Measurements from ENCODE around the gene MAPKAP1.

Gene MAPKAP1

GRCh38 chr9:125487842-125488241 is 219.2 kb downstream of the MAPKAP1 start:
- no peak for DNase-seq
- in situ Hi-C loops (cut with HindIII; ENCODE audit: low pct_ligation_motif_present, low pct_unique_long_range_greater_than_20kb, low sequenced_read_pairs), result no loop called here

- DNase-seq, result no peak
- in situ Hi-C loops (cut with HindIII; ENCODE audit: low pct_ligation_motif_present, low pct_unique_long_range_greater_than_20kb, low sequenced_read_pairs), result no loop called here
These were observed 220.4 kb downstream of the MAPKAP1 start for GRCh38 chr9:125486576-125486975.

GRCh38 chr9:125486152-125486508 is 220.9 kb downstream of the MAPKAP1 start:
- in situ Hi-C loops (cut with HindIII; ENCODE audit: low pct_ligation_motif_present, low pct_unique_long_range_greater_than_20kb, low sequenced_read_pairs), result no loop called here
- no peak for DNase-seq

DNA sequence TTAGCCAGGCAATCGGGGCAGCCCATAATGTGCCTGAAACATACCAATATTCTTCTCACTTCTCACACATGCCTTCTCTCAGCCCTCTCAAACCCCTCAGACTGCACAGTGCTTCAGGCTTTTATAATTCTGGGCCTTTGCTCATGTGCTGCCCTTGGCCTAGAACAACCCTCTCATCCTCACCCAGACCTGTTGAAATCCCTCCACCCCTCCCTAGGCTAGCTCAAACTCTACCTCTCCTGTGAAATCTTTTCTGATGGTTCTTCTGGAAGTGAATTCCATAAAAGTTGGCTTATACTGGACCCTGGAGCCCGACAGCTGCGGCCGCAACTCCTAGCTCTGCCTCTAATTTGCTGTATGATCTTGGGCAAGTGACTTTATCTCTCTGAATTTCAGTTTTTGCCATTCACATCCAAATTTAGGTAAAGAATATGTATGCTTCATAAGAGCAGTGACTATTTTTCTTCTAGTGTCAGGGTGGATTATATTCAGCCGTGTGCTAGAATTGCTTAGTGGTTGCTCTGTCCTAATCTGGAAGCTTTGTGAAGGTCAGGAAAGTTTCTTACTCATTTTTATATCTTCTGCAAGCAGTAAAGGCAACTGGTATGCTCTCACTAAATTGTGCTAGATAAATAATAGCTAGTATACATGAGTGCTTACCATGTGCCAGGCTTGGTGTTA is 221.4 kb downstream of the MAPKAP1 start:
- no peak for DNase-seq
- in situ Hi-C loops (cut with HindIII; ENCODE audit: low pct_ligation_motif_present, low pct_unique_long_range_greater_than_20kb, low sequenced_read_pairs), result no loop called here

DNA sequence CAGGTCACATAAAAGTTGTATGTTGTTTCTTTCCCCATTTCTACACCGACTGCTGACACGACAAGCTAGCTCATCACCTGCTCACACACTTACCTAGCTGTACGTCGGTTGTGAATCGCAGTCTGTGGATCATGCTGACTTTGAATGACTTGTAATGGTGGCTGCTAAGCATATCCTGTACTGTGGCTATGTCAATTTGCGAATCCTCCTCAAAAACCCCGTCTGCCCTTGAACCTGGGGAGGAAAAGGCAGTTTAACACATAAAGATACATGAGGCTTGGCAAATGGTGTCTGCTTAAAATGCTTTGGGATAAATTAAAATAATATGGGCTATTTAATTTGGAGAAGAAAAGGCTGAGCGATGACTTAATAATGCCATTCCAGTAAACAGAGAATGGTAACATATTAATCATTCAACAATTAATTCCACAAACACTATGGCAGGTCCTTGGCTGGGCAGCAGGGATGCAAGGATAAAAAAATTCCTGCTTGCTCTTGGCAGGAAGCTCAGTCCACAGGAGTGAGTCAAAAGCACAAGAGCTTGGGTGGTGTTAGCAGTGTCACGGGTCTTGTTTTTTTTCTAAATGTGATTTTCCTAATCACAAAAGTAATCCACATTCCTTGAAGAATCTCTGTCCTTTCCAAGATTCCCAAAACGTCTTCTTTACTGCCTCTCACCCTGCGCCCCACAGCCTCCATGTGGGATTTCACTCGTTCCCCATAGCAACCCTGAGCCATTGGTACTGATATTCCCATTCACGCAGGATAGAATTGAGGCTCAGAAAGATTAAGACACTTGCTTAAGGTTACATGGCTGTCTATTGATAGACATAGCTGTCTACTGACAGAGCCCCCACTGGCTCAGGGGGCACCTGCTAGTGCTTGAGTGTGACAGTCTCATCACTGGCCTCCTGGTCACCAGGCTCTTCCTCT is 222.4 kb downstream of the MAPKAP1 start:
- peak; percentile 44 for DNase-seq
- in situ Hi-C loops (cut with HindIII; ENCODE audit: low pct_ligation_motif_present, low pct_unique_long_range_greater_than_20kb, low sequenced_read_pairs), result no loop called here

- in situ Hi-C loops (cut with HindIII; ENCODE audit: low pct_ligation_motif_present, low pct_unique_long_range_greater_than_20kb, low sequenced_read_pairs), result no loop called here
- DNase-seq, result no peak
These were observed 223.3 kb downstream of the MAPKAP1 start for GRCh38 chr9:125483697-125484096.

- no peak for DNase-seq
- in situ Hi-C loops (cut with HindIII; ENCODE audit: low pct_ligation_motif_present, low pct_unique_long_range_greater_than_20kb, low sequenced_read_pairs), result no loop called here
These were observed 227.0 kb downstream of the MAPKAP1 start for GRCh38 chr9:125479846-125480615.

DNA sequence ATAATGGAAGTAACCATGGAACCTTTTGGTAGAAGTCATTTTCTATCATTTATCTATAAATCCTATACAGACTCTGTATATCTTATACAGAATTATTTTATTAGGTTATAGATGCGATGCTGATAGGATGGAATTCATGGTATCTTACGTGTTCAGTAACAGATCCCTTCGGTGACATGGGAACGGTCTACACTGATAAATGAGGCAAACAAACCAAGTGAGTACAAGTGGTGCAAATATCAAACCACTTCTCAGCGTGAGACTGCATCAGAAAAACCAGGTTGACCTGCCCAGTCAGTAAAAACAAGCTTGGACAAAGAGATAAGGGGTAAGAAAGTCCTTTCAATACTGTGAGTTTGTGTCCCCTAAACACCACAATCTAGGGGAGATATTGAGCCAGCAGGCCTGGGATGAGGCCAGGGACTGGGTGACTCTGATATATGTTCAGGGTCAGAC is 229.9 kb downstream of the MAPKAP1 start:
- DNase-seq, result no peak
- in situ Hi-C loops (cut with HindIII; ENCODE audit: low pct_ligation_motif_present, low pct_unique_long_range_greater_than_20kb, low sequenced_read_pairs), result no loop called here

GRCh38 chr9:125476645-125477044 is 230.4 kb downstream of the MAPKAP1 start:
- in situ Hi-C loops (cut with HindIII; ENCODE audit: low pct_ligation_motif_present, low pct_unique_long_range_greater_than_20kb, low sequenced_read_pairs), result no loop called here
- DNase-seq, result no peak

DNA sequence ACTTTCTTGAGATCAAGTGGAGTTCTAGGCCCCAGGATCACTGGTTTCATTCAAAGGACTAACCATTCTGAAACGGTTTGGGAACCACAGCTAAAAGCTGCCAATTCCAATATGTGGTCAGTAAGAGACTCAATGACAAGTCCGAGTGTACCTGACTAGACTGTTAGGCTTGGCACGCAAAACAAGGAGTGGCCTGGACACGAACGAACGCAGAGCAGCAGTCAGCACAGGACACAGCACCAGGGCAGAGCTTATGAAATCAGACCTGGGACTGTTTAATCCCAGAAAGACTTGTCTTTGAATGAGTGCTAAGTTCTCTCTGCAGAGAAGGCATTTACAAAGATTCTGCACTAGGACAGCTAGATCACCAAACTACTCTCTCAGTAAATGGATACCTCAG is 231.6 kb downstream of the MAPKAP1 start:
- in situ Hi-C loops (cut with HindIII; ENCODE audit: low pct_ligation_motif_present, low pct_unique_long_range_greater_than_20kb, low sequenced_read_pairs), result no loop called here
- no peak for DNase-seq

GRCh38 chr9:125472926-125473701 is 233.9 kb downstream of the MAPKAP1 start:
- no peak for DNase-seq
- in situ Hi-C loops (cut with HindIII; ENCODE audit: low pct_ligation_motif_present, low pct_unique_long_range_greater_than_20kb, low sequenced_read_pairs), result no loop called here

- in situ Hi-C loops (cut with HindIII; ENCODE audit: low pct_ligation_motif_present, low pct_unique_long_range_greater_than_20kb, low sequenced_read_pairs), result no loop called here
- DNase-seq, result no peak
These were observed 234.5 kb downstream of the MAPKAP1 start for GRCh38 chr9:125472562-125472925.

- DNase-seq, result no peak
- in situ Hi-C loops (cut with HindIII; ENCODE audit: low pct_ligation_motif_present, low pct_unique_long_range_greater_than_20kb, low sequenced_read_pairs), result no loop called here
These were observed 236.0 kb downstream of the MAPKAP1 start for GRCh38 chr9:125470767-125471580.

DNA sequence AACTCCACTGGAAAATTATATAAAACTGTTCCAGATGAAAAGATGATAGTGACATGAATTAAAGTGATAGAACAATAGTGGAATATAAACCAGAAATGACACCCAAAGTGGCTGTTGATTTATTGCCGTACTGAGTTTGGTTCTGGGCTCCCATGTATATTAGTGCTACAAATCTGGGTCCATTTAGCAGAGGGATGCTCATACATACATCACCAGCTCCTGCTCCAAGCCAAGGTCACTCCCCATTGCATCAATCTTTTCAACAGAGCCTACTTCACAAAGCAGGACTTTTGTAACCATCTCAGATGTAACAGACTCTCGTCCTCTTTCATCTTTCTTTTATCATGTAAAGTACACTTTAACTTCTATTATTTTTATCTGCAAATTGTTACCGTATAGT is 236.8 kb downstream of the MAPKAP1 start:
- in situ Hi-C loops (cut with HindIII; ENCODE audit: low pct_ligation_motif_present, low pct_unique_long_range_greater_than_20kb, low sequenced_read_pairs), result no loop called here
- no peak for DNase-seq

DNA sequence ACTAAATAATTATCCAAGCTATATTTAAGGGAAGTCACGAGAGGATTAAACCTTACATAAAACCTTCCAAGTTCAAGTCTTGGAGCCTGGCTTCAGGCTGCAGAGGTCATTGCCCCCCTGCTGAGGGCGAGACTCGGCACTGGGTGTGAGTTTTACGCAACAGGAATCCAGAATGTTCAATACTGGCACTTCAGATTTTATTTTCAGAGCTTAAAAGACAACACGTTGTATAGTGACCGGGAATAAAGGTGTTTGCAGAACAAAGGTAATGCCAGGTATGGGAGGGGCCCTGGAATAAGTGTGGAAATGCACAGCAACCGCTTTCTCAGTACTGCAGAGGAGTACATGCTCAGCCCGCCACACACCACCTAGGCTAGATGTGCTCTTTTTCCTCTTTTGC is 238.4 kb downstream of the MAPKAP1 start:
- in situ Hi-C loops (cut with HindIII; ENCODE audit: low pct_ligation_motif_present, low pct_unique_long_range_greater_than_20kb, low sequenced_read_pairs), result no loop called here
- DNase-seq, result no peak

DNA sequence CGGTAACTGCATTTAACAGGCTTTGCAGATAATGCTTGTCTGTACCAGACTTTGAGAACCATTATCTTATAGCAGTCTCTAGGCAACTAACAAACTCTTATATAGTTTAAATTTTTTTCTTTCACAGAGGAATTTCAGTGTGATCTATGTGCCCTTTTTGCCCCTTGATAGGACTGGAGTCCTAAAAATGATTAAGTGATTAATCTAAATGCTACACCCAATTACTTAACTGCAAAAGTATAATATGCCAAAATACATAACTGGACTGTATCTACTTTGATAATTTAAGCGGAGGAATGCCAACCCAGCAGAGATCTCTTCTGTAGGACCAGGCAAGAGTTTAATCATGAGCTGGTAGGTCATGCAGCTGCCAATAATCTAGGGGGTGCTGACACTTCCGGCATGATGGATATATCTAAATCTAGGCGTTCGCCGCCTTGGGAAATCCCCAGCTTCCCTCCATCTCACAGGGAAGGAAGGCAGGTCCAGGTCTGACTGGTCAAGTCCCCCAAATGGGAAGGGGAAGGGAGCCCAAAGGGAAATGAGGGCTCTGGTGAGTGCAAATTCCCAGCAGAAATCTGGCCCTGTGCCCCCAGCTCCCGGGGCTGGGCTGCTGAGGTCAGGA is 239.8 kb downstream of the MAPKAP1 start:
- no peak for DNase-seq
- in situ Hi-C loops (cut with HindIII; ENCODE audit: low pct_ligation_motif_present, low pct_unique_long_range_greater_than_20kb, low sequenced_read_pairs), result no loop called here

DNA sequence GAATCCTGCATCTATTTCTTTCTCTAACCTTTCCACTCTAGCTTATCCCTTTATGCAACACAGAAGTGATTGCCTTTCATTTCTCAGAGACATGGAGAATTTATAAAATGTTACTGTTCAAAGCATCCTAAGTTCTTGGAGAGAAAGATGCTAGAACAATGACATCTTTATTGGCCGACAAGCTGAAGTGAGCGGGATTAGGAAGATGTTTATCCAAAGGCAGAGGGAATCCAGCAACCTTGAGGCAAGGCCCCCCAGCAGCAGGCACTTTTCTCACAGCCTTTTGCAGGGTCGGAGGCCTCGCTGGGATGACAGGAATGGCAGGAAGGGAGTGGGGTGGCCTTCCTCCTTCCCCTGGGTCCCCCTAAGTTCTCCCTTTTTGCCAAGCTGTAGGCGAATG is 240.6 kb downstream of the MAPKAP1 start:
- no peak for DNase-seq
- in situ Hi-C loops (cut with HindIII; ENCODE audit: low pct_ligation_motif_present, low pct_unique_long_range_greater_than_20kb, low sequenced_read_pairs), result no loop called here

Measured in ACHN (cell line).